ENCODE data around the gene CS. TPM values are rescaled to one million over a fixed set of nuclear protein-coding genes. Genes with fewer than 3 reads are reported as not detected.

Gene CS
- total and polyA plus RNA-seq, 7 experiments from 2014 or later, result 57.6 to 241 (median 132) TPM

DNA sequence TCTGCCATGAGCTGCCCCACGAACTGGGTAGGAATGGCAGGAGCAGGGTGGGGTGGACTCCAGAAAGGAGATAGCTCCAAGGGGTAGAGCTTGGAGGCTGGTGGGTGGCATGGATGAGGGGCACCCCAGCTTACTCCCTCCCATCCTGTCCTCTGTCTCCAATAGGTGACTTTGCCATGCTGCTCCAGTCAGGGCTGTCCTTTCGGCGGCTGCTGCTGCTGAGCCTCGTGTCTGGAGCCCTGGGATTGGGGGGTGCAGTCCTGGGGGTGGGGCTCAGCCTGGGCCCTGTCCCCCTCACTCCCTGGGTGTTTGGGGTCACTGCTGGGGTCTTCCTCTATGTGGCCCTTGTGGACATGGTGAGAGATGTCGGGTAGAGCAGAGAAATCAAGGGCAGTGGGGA lies 63.1 kb downstream of the CS start:
- ATAC-seq, result no peak
- Mint-ChIP-seq H3K9me3 (no peaks in the 10 kb centered on the region), H3K27ac (no peak overlapping the region), H3K4me3 (no peak overlapping the region), H3K36me3 (peaks cover 0 to 15% (median under 1%) of the 10 kb centered on the region in 5 donors), H3K27me3 (no peaks in the 10 kb centered on the region), H3K4me1 (no peaks in the 10 kb centered on the region)
- CTCF ChIA-PET, result interaction anchor here (1.4 kb wide), 1 partner anchor 21 kb away, joined by 3 read pairs; the partner anchor contains the start of gene ANKRD52
- peaks cover 0 to 44% (median 8%) of the 10 kb centered on the region in 3 experiments for H3K36me3 ChIP-seq (ENCODE audit: control insufficient read depth in 2 of 3, insufficient read depth in 3 of 3, low read length in 3 of 3)
- H3K4me3 ChIP-seq (ENCODE audit: low read length), result no peak overlapping the region
- DNase-seq, result no peak
- H3K27me3 ChIP-seq (ENCODE audit: control insufficient read depth in 2 of 2, insufficient read depth in 2 of 2, low read length in 2 of 2), result no peaks in the 10 kb centered on the region
- no peak overlapping the region for H3K27ac ChIP-seq (ENCODE audit: low read depth, low read length)
- POLR2A ChIA-PET, result interaction anchor here (1.0 kb wide), 2 partner anchors 16 to 21 kb away, joined by 3 read pairs; partner anchors contain the start of gene ANKRD52
- no peaks in the 10 kb centered on the region for H3K9me3 ChIP-seq (ENCODE audit: control insufficient read depth in 2 of 3, low read length in 3 of 3)
- no peaks in the 10 kb centered on the region for H3K4me1 ChIP-seq (ENCODE audit: control insufficient read depth in 2 of 2, insufficient read depth in 2 of 2, low read length in 2 of 2)
- intact Hi-C loops (cut with micrococcal nuclease), result no loop called here

DNA sequence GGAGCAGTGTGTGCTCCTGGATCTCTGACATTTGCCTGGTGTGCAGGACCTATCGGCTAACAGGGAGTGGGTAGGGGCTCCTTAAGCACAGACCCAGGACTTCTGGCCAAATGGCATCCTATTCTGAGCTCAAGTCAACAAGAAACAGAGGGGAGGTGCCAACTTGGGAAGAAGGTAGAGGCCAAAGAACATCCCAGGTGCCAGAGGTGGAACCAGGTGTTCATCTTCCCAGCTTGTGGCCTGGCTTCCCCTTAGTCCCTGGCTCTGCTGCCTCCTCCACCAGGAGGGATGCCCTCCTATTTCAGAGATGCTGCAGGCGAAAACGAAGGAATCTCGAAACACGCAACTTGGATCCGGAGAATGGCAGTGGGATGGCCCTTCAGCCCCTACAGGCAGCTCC lies 64.0 kb downstream of the CS start:
- Histone ChIP-seq H3K9me3 (ENCODE audit: control insufficient read depth in 2 of 3, low read length in 3 of 3) (no peaks in the 10 kb centered on the region), H3K27me3 (ENCODE audit: control insufficient read depth in 2 of 2, insufficient read depth in 2 of 2, low read length in 2 of 2) (no peaks in the 10 kb centered on the region), H3K36me3 (ENCODE audit: control insufficient read depth in 2 of 3, insufficient read depth in 3 of 3, low read length in 3 of 3) (peaks cover 0 to 35% (median under 1%) of the 10 kb centered on the region in 3 experiments), H3K4me3 (ENCODE audit: low read length) (no peak overlapping the region), H3K27ac (ENCODE audit: low read depth, low read length) (no peak overlapping the region), H3K4me1 (ENCODE audit: control insufficient read depth in 2 of 2, insufficient read depth in 2 of 2, low read length in 2 of 2) (no peaks in the 10 kb centered on the region)
- CTCF ChIA-PET, result interaction anchor here (1.4 kb wide), 1 partner anchor 22 kb away, joined by 3 read pairs; the partner anchor contains the start of gene ANKRD52
- DNase-seq (no peak), ATAC-seq (no peak)
- H3K27ac Mint-ChIP-seq, result no peak overlapping the region
- peaks cover 0 to 6% (median 0%) of the 10 kb centered on the region in 5 donors for H3K36me3 Mint-ChIP-seq
- POLR2A ChIA-PET, result interaction anchor here (1.0 to 1.3 kb wide), 3 partner anchors 14 to 22 kb away, joined by 3 to 4 read pairs (median 3); partner anchors contain the start of genes ANKRD52 and RNF41
- H3K4me1 Mint-ChIP-seq, result no peaks in the 10 kb centered on the region
- H3K27me3 Mint-ChIP-seq, result no peaks in the 10 kb centered on the region
- no peak overlapping the region for H3K4me3 Mint-ChIP-seq
- intact Hi-C loops (cut with micrococcal nuclease), result no loop called here
- no peaks in the 10 kb centered on the region for H3K9me3 Mint-ChIP-seq

DNA sequence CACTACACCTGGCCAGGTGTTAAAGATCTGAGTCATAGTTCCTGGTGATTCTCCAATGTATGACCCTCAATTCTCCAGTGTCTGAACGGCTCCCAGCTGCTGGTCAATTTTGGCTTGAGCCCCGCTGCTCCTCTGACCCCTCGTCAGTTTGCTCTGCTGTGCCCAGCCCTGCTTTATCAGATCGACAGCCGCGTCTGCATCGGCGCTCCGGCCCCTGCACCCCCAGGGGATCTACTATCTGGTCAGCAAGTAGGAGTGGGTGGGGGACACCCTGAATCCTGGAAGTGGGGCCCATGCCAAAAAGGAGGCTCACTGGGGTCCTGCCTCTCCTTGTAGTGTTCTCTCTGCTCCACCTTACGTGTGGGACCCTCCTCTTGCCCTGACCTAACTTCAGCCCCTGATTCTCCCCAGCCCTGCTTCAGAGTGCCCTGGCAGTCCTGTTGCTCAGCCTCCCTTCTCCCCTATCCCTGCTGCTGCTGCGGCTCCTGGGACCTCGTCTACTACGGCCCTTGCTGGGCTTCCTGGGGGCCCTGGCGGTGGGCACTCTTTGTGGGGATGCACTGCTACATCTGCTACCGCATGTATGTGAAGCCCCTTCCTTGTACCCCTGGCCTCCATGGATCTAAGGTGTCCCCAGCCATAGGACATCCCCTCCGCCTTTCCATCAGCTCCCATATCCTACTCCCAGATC lies 65.2 kb downstream of the CS start:
- intact Hi-C loops (cut with micrococcal nuclease), result no loop called here
- no peaks in the 10 kb centered on the region for H3K27me3 Mint-ChIP-seq
- CTCF ChIA-PET, result no interaction called here

DNA sequence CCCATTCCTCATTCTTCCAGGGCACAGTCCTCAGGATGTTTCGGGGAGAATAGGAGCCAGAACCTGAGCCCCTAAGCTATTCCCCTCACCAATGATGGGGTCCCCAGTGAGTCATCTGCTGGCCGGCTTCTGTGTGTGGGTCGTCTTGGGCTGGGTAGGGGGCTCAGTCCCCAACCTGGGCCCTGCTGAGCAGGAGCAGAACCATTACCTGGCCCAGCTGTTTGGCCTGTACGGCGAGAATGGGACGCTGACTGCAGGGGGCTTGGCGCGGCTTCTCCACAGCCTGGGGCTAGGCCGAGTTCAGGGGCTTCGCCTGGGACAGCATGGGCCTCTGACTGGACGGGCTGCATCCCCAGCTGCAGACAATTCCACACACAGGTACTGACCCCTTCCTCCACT lies 68.9 kb downstream of the CS start:
- Histone ChIP-seq H3K9me3 (ENCODE audit: control insufficient read depth in 2 of 3, low read length in 3 of 3) (no peaks in the 10 kb centered on the region), H3K36me3 (ENCODE audit: control insufficient read depth in 2 of 3, insufficient read depth in 3 of 3, low read length in 3 of 3) (no peaks in the 10 kb centered on the region), H3K4me3 (ENCODE audit: low read length) (no peak overlapping the region), H3K4me1 (ENCODE audit: control insufficient read depth in 2 of 2, insufficient read depth in 2 of 2, low read length in 2 of 2) (no peaks in the 10 kb centered on the region), H3K27ac (ENCODE audit: low read depth, low read length) (no peak overlapping the region), H3K27me3 (ENCODE audit: control insufficient read depth in 2 of 2, insufficient read depth in 2 of 2, low read length in 2 of 2) (no peaks in the 10 kb centered on the region)
- H3K9me3 Mint-ChIP-seq, result no peaks in the 10 kb centered on the region
- H3K36me3 Mint-ChIP-seq, result peaks cover 0 to 2% (median 0%) of the 10 kb centered on the region in 5 donors
- intact Hi-C loops (cut with micrococcal nuclease), result no loop called here
- CTCF ChIA-PET, result interaction anchor here (0.7 to 1.6 kb wide), 3 partner anchors 9 to 292 kb away, joined by 3 to 7 read pairs (median 6); partner anchors contain the start of gene RNF41
- H3K4me3 Mint-ChIP-seq, result no peak overlapping the region
- H3K27ac Mint-ChIP-seq, result peak overlapping the region in 1 of 9 donors; percentile 52
- no peak for ATAC-seq
- DNase-seq, result no peak
- H3K27me3 Mint-ChIP-seq, result no peaks in the 10 kb centered on the region
- peaks cover 0 to 2% (median 0%) of the 10 kb centered on the region in 7 donors for H3K4me1 Mint-ChIP-seq
- POLR2A ChIA-PET, result interaction anchor here (0.7 to 1.0 kb wide), 2 partner anchors 9 to 129 kb away, joined by 3 read pairs; partner anchors contain the start of genes RNF41 and STAT2

More for the DNA sequence above, 65.2 kb downstream of the CS start:
- Histone ChIP-seq H3K4me1 (ENCODE audit: control insufficient read depth in 2 of 2, insufficient read depth in 2 of 2, low read length in 2 of 2) (no peaks in the 10 kb centered on the region), H3K27ac (ENCODE audit: low read depth, low read length) (no peak overlapping the region), H3K4me3 (ENCODE audit: low read length) (no peak overlapping the region), H3K9me3 (ENCODE audit: control insufficient read depth in 2 of 3, low read length in 3 of 3) (no peaks in the 10 kb centered on the region), H3K36me3 (ENCODE audit: control insufficient read depth in 2 of 3, insufficient read depth in 3 of 3, low read length in 3 of 3) (peaks cover 0 to 23% (median 0%) of the 10 kb centered on the region in 3 experiments), H3K27me3 (ENCODE audit: control insufficient read depth in 2 of 2, insufficient read depth in 2 of 2, low read length in 2 of 2) (no peaks in the 10 kb centered on the region)
- POLR2A ChIA-PET, result interaction anchor here (1.3 kb wide), 1 partner anchor 13 kb away, joined by 4 read pairs; the partner anchor contains the start of gene RNF41
- no peaks in the 10 kb centered on the region for H3K4me1 Mint-ChIP-seq
- H3K27ac Mint-ChIP-seq, result peak overlapping the region in 1 of 9 donors; percentile 28
- no peaks in the 10 kb centered on the region for H3K36me3 Mint-ChIP-seq
- ATAC-seq (no peak), DNase-seq (no peak)
- H3K4me3 Mint-ChIP-seq, result no peak overlapping the region
- no peaks in the 10 kb centered on the region for H3K9me3 Mint-ChIP-seq

DNA sequence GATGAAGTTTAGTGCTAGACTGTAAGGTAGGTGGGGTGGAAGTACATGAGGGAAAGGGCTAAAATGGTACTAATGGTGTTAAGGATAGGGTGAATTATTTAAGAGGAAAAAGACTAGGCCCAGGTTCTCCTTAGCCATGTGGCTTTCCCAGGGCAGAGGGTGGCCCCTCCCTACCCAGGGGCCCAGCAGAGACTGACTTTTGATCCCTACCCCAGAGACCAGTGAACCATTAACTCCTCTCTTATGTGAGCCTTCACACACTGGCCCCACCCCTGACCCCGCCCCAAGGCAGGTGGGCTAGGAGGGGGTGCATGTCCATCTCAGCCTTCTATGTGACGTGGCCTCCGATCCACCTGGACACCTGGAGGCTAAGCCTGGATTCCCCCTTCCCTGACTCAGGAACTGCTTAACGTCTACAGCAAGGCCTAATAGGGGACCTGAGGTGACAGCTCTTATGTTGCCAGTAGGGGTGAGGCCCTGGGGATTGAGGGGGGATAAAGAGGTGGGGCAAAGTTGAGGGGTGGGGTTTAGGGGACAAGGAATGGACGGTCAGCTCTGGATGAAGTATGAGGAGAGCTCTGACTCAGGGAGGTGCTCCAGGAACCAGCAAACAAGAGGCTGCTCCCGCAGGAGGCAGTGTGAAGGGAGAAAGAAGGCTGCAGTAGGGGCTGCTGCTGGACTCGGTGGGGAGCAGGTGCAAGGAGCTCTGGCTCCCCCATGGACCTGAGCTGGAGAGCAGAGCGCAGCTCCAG lies 69.5 kb downstream of the CS start:
- POLR2A ChIA-PET, result interaction anchor here (0.6 to 1.0 kb wide), 2 partner anchors 9 to 129 kb away, joined by 3 read pairs; partner anchors contain the start of genes RNF41 and STAT2
- H3K36me3 ChIP-seq (ENCODE audit: control insufficient read depth in 2 of 3, insufficient read depth in 3 of 3, low read length in 3 of 3), result no peaks in the 10 kb centered on the region
- H3K27ac Mint-ChIP-seq, result no peak overlapping the region
- H3K27me3 ChIP-seq (ENCODE audit: control insufficient read depth in 2 of 2, insufficient read depth in 2 of 2, low read length in 2 of 2), result no peaks in the 10 kb centered on the region
- intact Hi-C loops (cut with micrococcal nuclease), result no loop called here
- H3K9me3 ChIP-seq (ENCODE audit: control insufficient read depth in 2 of 3, low read length in 3 of 3), result no peaks in the 10 kb centered on the region
- CTCF ChIA-PET, result interaction anchor here (1.6 kb wide), 1 partner anchor 8 kb away, joined by 7 read pairs; the partner anchor contains the start of gene RNF41
- peaks cover 0 to 5% (median under 1%) of the 10 kb centered on the region in 7 donors for H3K4me1 Mint-ChIP-seq
- no peak overlapping the region for H3K4me3 Mint-ChIP-seq
- DNase-seq (no peak), ATAC-seq (no peak)
- H3K4me3 ChIP-seq (ENCODE audit: low read length), result no peak overlapping the region
- H3K9me3 Mint-ChIP-seq, result no peaks in the 10 kb centered on the region
- peaks cover 0 to 4% (median 0%) of the 10 kb centered on the region in 5 donors for H3K36me3 Mint-ChIP-seq
- no peaks in the 10 kb centered on the region for H3K27me3 Mint-ChIP-seq
- H3K27ac ChIP-seq (ENCODE audit: low read depth, low read length), result no peak overlapping the region
- no peaks in the 10 kb centered on the region for H3K4me1 ChIP-seq (ENCODE audit: control insufficient read depth in 2 of 2, insufficient read depth in 2 of 2, low read length in 2 of 2)

DNA sequence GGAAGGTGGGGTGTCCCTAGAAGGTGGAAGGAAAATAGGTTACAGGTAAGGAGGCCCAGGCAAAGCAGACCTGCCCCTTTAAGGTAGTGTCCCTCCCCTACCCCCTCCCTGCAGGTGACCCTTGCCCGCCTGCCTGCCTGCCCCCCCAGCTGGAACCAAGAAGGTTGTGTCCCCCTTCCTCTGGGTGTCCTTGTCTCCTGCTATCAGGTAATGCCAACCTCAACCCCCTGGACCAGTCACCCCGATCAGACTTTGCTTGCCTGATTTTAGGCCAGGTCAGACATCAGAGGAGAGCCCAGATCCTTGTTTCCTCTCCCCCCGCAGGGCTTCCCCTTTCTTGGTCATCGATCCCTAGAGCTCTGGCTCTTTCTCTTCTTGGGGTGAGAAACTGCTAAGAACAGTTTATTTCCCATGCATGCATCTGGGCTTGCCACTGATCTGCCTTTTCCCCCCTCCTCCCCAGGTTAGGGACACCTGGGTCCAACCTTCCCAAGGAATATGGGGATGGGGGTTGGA lies 70.2 kb downstream of the CS start, which contains the start of gene SLC39A5:
SLC39A5 (plus strand) TSS at position 136 of the 516 bp plus-strand sequence. CDS start 1,224 bp downstream, outside the sequence.
- Histone ChIP-seq H3K36me3 (ENCODE audit: control insufficient read depth in 2 of 3, insufficient read depth in 3 of 3, low read length in 3 of 3) (no peaks in the 10 kb centered on the region), H3K27me3 (ENCODE audit: control insufficient read depth in 2 of 2, insufficient read depth in 2 of 2, low read length in 2 of 2) (no peaks in the 10 kb centered on the region), H3K9me3 (ENCODE audit: control insufficient read depth in 2 of 3, low read length in 3 of 3) (no peaks in the 10 kb centered on the region), H3K4me3 (ENCODE audit: low read length) (no peak within 1 kb of the TSS), H3K4me1 (ENCODE audit: control insufficient read depth in 2 of 2, insufficient read depth in 2 of 2, low read length in 2 of 2) (peaks cover 0 to 1% of the 10 kb centered on the region in 2 donors), H3K27ac (ENCODE audit: low read depth, low read length) (no peak within 1 kb of the TSS)
- ATAC-seq, result no peak
- Mint-ChIP-seq H3K27ac (no peak within 1 kb of the TSS), H3K36me3 (peaks cover 0 to 7% (median 0%) of the 10 kb centered on the region in 5 donors), H3K9me3 (no peaks in the 10 kb centered on the region), H3K27me3 (no peaks in the 10 kb centered on the region), H3K4me1 (peaks cover 0 to 11% (median 7%) of the 10 kb centered on the region in 7 donors), H3K4me3 (no peak within 1 kb of the TSS)
- ChIA-PET CTCF (interaction anchor here (1.6 kb wide), 1 partner anchor 8 kb away, joined by 7 read pairs; the partner anchor contains the start of gene RNF41), POLR2A (interaction anchor here (0.6 kb wide), 1 partner anchor 8 kb away, joined by 3 read pairs; the partner anchor contains the start of gene RNF41)
- intact Hi-C loops (cut with micrococcal nuclease), result no loop called here
- no peak for DNase-seq
